Activated gamma-delta T cell treated with Interleukin-2 at 50 U/mL for 16 hours (primary cell): ENCODE measurements around the gene ANXA3.

ENCODE experiments used
- DNase-seq: peaks from one replicate; pipeline ENCODE4 v3.0.0-alpha.2; 2020

ANXA3 gene

GRCh38 chr4:78612398-78613178 is 61.0 kb downstream of the ANXA3 start:
- no peak for DNase-seq

GRCh38 chr4:78613522-78614321 is 62.2 kb downstream of the ANXA3 start:
- no peak for DNase-seq

- DNase-seq: no peak
Measured at GRCh38 chr4:78616046-78616498, 64.5 kb downstream of the ANXA3 start.

- no peak for DNase-seq
Measured at GRCh38 chr4:78618436-78618835, 66.9 kb downstream of the ANXA3 start.

- no peak for DNase-seq
Measured at GRCh38 chr4:78621395-78621794, 69.8 kb downstream of the ANXA3 start.

- no peak for DNase-seq
Measured at GRCh38 chr4:78622253-78622979, 70.8 kb downstream of the ANXA3 start.

GRCh38 chr4:78624048-78624447 is 72.5 kb downstream of the ANXA3 start:
- no peak for DNase-seq

GRCh38 chr4:78625073-78625472 is 73.5 kb downstream of the ANXA3 start:
- DNase-seq: no peak

- no peak for DNase-seq
Measured at GRCh38 chr4:78627046-78627965, 75.7 kb downstream of the ANXA3 start.

GRCh38 chr4:78627966-78628678 is 76.6 kb downstream of the ANXA3 start:
- no peak for DNase-seq

GRCh38 chr4:78629991-78630541 is 78.5 kb downstream of the ANXA3 start:
- DNase-seq: no peak

GRCh38 chr4:78630615-78631014 is 79.0 kb downstream of the ANXA3 start:
- no peak for DNase-seq

- no peak for DNase-seq
Measured at GRCh38 chr4:78634011-78634664, 82.6 kb downstream of the ANXA3 start.

- DNase-seq: no peak
Measured at GRCh38 chr4:78638337-78639172, 87.0 kb downstream of the ANXA3 start.

- no peak for DNase-seq
Measured at GRCh38 chr4:78640714-78641113, 89.1 kb downstream of the ANXA3 start.

- DNase-seq: no peak
Measured at GRCh38 chr4:78642934-78643333, 91.4 kb downstream of the ANXA3 start.

GRCh38 chr4:78644063-78644691 is 92.6 kb downstream of the ANXA3 start:
- DNase-seq: no peak

GRCh38 chr4:78644744-78645330 is 93.3 kb downstream of the ANXA3 start:
- DNase-seq: peak; percentile 22
